Esophagus muscularis mucosa (tissue), 4 donors: Measurements from ENCODE around the gene OAT. TPM values are rescaled to one million over a fixed set of nuclear protein-coding genes. Genes with fewer than 3 reads are reported as not detected.

Source experiments
- DNase-seq: peaks from one replicate; pipeline ENCODE4 v3.0.0-alpha.2; 2017; ENCODE audit errors: extremely low spot score
- H3K27ac ChIP-seq, 4 donors: fragments of 200-600 bp; sonication (generic); replicated peaks in 1 of 4; 1 replicate in 3 of 4; 2 replicates in 1 of 4; pipeline ENCODE4 v1.5.1; 2016 to 2019; ENCODE audit warnings: mild to moderate bottlenecking in 1 of 4
- H3K27me3 ChIP-seq, 4 donors: fragments of 200-600 bp; sonication (generic); one replicate each; pipeline versions ENCODE4 v1.5.1 to v1.6.0; 2016 to 2019
- H3K36me3 ChIP-seq, 4 donors: fragments of 200-600 bp; sonication (generic); one replicate each; pipeline ENCODE4 v1.5.1; 2016 to 2019
- H3K4me1 ChIP-seq, 4 donors: fragments of 200-600 bp; sonication (generic); one replicate each; pipeline ENCODE4 v1.5.1; 2016 to 2019
- H3K4me3 ChIP-seq, 4 donors: fragments of 200-600 bp; sonication (generic); 1 replicate in 2 of 4; 2 replicates in 2 of 4; pipeline ENCODE4 v1.5.1; 2016 to 2019; ENCODE audit warnings: mild to moderate bottlenecking in 4 of 4, moderate library complexity in 1 of 4
- H3K9me3 ChIP-seq, 4 donors: fragments of 200-600 bp; sonication (generic); 1 replicate in 3 of 4; 2 replicates in 1 of 4; pipeline ENCODE4 v1.5.1; 2016 to 2019
- CTCF ChIP-seq, 3 experiments: fragments of 200-600 bp in 2 of 3; fragments of 450-650 bp in 1 of 3; sonication (generic) in 2 of 3; IDR thresholded peaks; one replicate each; pipeline ENCODE4 v1.5.1; 2017 to 2019; ENCODE audit warnings: antibody characterized with exemption in 3 of 3, mild to moderate bottlenecking in 2 of 3, moderate library complexity in 1 of 3
- EP300 ChIP-seq: sonication (generic); formaldehyde crosslinking; IDR thresholded peaks from one replicate; pipeline ENCODE4 v1.6.1; 2017; ENCODE audit warnings: antibody characterized with exemption
- POLR2A ChIP-seq: fragments of 450-650 bp; IDR thresholded peaks from one replicate; pipeline ENCODE4 v1.6.1; 2017; ENCODE audit warnings: antibody characterized with exemption, moderate library complexity, mild to moderate bottlenecking, low read depth
- POLR2AphosphoS5 ChIP-seq, 2 donors: sonication (generic); formaldehyde crosslinking; IDR thresholded peaks; one replicate each; pipeline ENCODE4 v1.6.1; 2017; ENCODE audit warnings: antibody characterized with exemption in 2 of 2
- WGBS: methylation state at CpG from one replicate; pipeline ENCODE4 v1.1.5; 2018; 5-methylcytosine and 5-hydroxymethylcytosine counted together
- intact Hi-C: fragments of 100-400 bp; cut with DNase I; formaldehyde crosslinking; loops from one replicate; pipeline ENCODE4 v1.15.1; 2023
- total RNA-seq, 4 donors: library from RNA; depleted of rRNA; stranded (reverse); fragments of >200 nt; gene quantifications; one replicate each; pipeline versions ENCODE4 v1.1.0 to v1.2.1, GENCODE V29; 2016

OAT gene
- total RNA-seq, 4 donors from 2014 or later = 98.8 to 169 (median 143) TPM

- no peaks in the 10 kb centered on the region for H3K9me3 ChIP-seq
- intact Hi-C loops = loop anchor here (5.0 to 10.0 kb wide), 2 partner anchors 234 to 281 kb away; no protein-coding TSS in a partner anchor
- no peaks in the 10 kb centered on the region for H3K36me3 ChIP-seq
- DNase-seq = no peak
- H3K4me1 ChIP-seq = peaks cover 5 to 21% (median 16%) of the 10 kb centered on the region in 4 donors
- peak overlapping the region; percentile 56 to 59 (median 57) for H3K4me3 ChIP-seq
- H3K27me3 ChIP-seq = no peaks in the 10 kb centered on the region
- WGBS = 84% methylated on average over 8 of the region's 9 CpGs
- TF ChIP-seq POLR2AphosphoS5 (IDR thresholded peaks at IDR 0.05) (no peak), EP300 (no peak), POLR2A (no peak), CTCF (IDR thresholded peaks at IDR 0.05) (no peak)
- H3K27ac ChIP-seq = peak overlapping the region in 3 of 4 donors; percentile 24 to 69 (median 59)
These were observed 30.3 kb downstream of the OAT start for GRCh38 chr10:124388476-124388822.

GRCh38 chr10:124387078-124387874 lies 31.4 kb downstream of the OAT start:
- H3K4me3 ChIP-seq = no peak overlapping the region
- H3K27ac ChIP-seq = no peak overlapping the region
- H3K4me1 ChIP-seq = peaks cover 5 to 21% (median 16%) of the 10 kb centered on the region in 4 donors
- intact Hi-C loops = loop anchor here (5.0 to 10.0 kb wide), 2 partner anchors 232 to 280 kb away; no protein-coding TSS in a partner anchor
- H3K36me3 ChIP-seq = no peaks in the 10 kb centered on the region
- H3K27me3 ChIP-seq = no peaks in the 10 kb centered on the region
- 90% methylated on average over 7 of the region's 10 CpGs for WGBS
- H3K9me3 ChIP-seq = no peaks in the 10 kb centered on the region
- TF ChIP-seq CTCF (IDR thresholded peaks at IDR 0.05) (no peak), POLR2A (no peak), EP300 (no peak), POLR2AphosphoS5 (IDR thresholded peaks at IDR 0.05) (no peak)
- DNase-seq = no peak

GRCh38 chr10:124386186-124387077 lies 32.3 kb downstream of the OAT start:
- TF ChIP-seq POLR2AphosphoS5 (IDR thresholded peaks at IDR 0.05) (no peak), EP300 (no peak), CTCF (IDR thresholded peaks at IDR 0.05) (no peak), POLR2A (no peak)
- Histone ChIP-seq H3K27ac (no peak overlapping the region), H3K4me1 (peaks cover 5 to 21% (median 16%) of the 10 kb centered on the region in 4 donors), H3K27me3 (no peaks in the 10 kb centered on the region), H3K36me3 (no peaks in the 10 kb centered on the region), H3K4me3 (no peak overlapping the region), H3K9me3 (no peaks in the 10 kb centered on the region)
- no peak for DNase-seq
- WGBS = 97% methylated on average over 20 of the region's 21 CpGs
- intact Hi-C loops = loop anchor here (5.0 to 10.0 kb wide), 2 partner anchors 232 to 279 kb away; no protein-coding TSS in a partner anchor

GRCh38 chr10:124385627-124386185 lies 33.0 kb downstream of the OAT start:
- TF ChIP-seq POLR2A (no peak), CTCF (IDR thresholded peaks at IDR 0.05) (no peak), EP300 (no peak), POLR2AphosphoS5 (IDR thresholded peaks at IDR 0.05) (no peak)
- no peak for DNase-seq
- peaks cover 5 to 21% (median 16%) of the 10 kb centered on the region in 4 donors for H3K4me1 ChIP-seq
- intact Hi-C loops = loop anchor here (5.0 to 10.0 kb wide), 2 partner anchors 231 to 278 kb away; no protein-coding TSS in a partner anchor
- H3K4me3 ChIP-seq = no peak overlapping the region
- no peaks in the 10 kb centered on the region for H3K36me3 ChIP-seq
- no peaks in the 10 kb centered on the region for H3K9me3 ChIP-seq
- no peaks in the 10 kb centered on the region for H3K27me3 ChIP-seq
- 98% methylated on average over 8 of the region's 12 CpGs for WGBS
- H3K27ac ChIP-seq = no peak overlapping the region
